WERI-Rb-1 (cell line): Measurements from ENCODE around the gene GLB1L2.

Experiments used
- DNase-seq: peaks from one replicate; pipeline ENCODE4 v3.0.0-alpha.2; 2020
- H3K27ac ChIP-seq: fragments of 250-450 bp; sonication (Bioruptor Pico); 2 replicates; pipeline ENCODE4 v1.5.1; 2020; ENCODE audit warnings: mild to moderate bottlenecking, moderate library complexity
- H3K27me3 ChIP-seq: fragments of 250-450 bp; sonication (Bioruptor Pico); 2 replicates; pipeline ENCODE4 v1.5.1; 2021; ENCODE audit warnings: mild to moderate bottlenecking, low read depth, moderate library complexity; ENCODE audit not compliant: insufficient read depth, severe bottlenecking
- H3K36me3 ChIP-seq: fragments of 250-450 bp; sonication (Bioruptor Pico); 2 replicates; pipeline ENCODE4 v1.5.1; 2020; ENCODE audit warnings: mild to moderate bottlenecking, moderate library complexity
- H3K4me3 ChIP-seq: 2 replicates; pipeline ENCODE4 v1.5.1; 2011; ENCODE audit warnings: low read depth, mild to moderate bottlenecking, control low read depth, low read length
- H3K9me3 ChIP-seq: fragments of 250-450 bp; sonication (Bioruptor Pico); 2 replicates; pipeline ENCODE4 v1.5.1; 2021; ENCODE audit warnings: mild to moderate bottlenecking, moderate library complexity; ENCODE audit not compliant: severe bottlenecking
- TF ChIP-seq, protein P1 (sequence below): IDR thresholded peaks from 2 replicates; pipeline ENCODE4 v1.5.1; 2011; ENCODE audit warnings: low read depth, mild to moderate bottlenecking, control low read depth, inconsistent platforms, low read length

The GLB1L2 gene

DNA sequence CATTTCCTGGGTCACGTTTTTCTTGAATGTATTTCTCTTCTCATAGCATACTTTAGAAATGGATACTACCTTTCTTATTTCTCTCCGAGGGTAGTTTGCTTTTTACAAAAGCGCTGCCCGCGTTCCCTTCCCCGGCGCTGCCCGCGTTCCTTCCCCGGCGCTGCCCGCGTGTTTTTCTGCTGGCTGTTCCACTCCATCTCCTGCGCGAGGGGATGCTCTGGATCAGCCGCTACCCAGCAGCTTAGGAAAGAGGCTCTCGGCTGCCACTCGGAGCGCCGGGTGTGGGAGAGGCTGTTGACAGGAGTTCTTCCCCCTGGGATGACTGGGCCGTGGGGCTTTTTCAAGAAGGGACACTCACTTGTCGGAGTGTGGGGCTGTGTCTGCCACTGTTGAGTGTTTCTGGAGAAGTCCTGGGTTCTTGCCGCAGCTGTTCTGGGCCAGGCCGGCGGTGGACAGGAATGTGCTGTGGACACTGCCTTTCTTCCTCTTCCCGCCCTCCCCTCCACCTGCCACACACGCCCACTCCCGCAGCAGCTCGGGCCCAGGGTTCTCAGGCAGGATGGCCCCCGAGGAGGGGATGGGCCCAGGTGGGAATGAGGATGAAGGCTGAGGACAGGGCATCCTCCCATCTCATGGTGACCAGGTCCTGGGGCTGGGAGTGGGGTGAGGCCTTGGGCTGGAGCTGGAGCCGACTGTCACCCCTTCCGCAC lies 30.6 kb downstream of the GLB1L2 start:
- TF ChIP-seq, protein P1, sequence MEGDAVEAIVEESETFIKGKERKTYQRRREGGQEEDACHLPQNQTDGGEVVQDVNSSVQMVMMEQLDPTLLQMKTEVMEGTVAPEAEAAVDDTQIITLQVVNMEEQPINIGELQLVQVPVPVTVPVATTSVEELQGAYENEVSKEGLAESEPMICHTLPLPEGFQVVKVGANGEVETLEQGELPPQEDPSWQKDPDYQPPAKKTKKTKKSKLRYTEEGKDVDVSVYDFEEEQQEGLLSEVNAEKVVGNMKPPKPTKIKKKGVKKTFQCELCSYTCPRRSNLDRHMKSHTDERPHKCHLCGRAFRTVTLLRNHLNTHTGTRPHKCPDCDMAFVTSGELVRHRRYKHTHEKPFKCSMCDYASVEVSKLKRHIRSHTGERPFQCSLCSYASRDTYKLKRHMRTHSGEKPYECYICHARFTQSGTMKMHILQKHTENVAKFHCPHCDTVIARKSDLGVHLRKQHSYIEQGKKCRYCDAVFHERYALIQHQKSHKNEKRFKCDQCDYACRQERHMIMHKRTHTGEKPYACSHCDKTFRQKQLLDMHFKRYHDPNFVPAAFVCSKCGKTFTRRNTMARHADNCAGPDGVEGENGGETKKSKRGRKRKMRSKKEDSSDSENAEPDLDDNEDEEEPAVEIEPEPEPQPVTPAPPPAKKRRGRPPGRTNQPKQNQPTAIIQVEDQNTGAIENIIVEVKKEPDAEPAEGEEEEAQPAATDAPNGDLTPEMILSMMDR, result no peak
- no peaks in the 10 kb centered on the region for H3K9me3 ChIP-seq
- no peaks in the 10 kb centered on the region for H3K27me3 ChIP-seq
- DNase-seq, result no peak
- peaks cover 16% of the 10 kb centered on the region for H3K36me3 ChIP-seq
- no peak overlapping the region for H3K4me3 ChIP-seq
- H3K27ac ChIP-seq, result no peak overlapping the region

DNA sequence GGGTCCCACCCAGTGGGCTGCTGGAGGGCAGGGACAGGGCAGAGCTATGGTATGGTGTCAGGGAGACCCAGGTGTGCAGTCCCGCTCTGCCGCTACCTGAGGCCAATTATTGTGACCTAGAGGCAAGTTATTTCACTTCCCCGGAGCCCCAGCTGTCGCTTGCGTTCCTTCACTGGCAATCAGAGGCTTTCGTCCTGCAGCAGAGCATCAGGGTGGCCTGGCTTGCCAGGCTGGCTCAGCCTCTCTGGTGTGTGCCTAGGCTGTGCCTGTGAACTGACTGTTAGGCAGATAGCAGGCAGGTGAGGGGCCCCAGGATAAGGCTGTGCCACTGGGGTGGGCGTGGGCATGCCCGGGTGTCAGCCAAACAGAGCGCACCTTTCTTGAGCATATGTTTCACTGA lies 31.4 kb downstream of the GLB1L2 start:
- Histone ChIP-seq H3K9me3 (no peaks in the 10 kb centered on the region), H3K4me3 (no peak overlapping the region), H3K27ac (no peak overlapping the region), H3K27me3 (no peaks in the 10 kb centered on the region), H3K36me3 (peaks cover 16% of the 10 kb centered on the region)
- TF ChIP-seq, protein P1, result no peak
- no peak for DNase-seq

DNA sequence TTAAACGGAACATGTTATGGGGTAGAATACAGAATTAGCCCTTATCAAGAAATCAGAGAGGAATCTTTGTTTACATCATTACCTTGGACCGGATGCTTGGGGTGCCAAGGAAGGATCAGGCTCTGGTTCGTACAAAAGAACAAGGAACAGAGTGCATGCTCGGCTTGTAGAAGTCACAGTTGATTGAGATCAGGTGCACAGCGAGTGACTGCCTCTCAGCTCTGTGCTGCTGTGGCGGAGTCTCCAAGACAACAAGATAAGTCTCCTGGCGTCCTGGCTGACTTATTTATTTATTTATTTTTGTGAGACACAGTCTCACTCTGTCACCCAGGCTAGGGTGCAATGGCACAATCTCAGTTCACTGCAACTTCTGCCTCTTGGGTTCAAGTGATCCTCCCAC lies 31.8 kb downstream of the GLB1L2 start:
- no peak for DNase-seq
- peaks cover 17% of the 10 kb centered on the region for H3K36me3 ChIP-seq
- H3K9me3 ChIP-seq, result no peaks in the 10 kb centered on the region
- H3K27me3 ChIP-seq, result no peaks in the 10 kb centered on the region
- TF ChIP-seq, protein P1, result no peak
- H3K27ac ChIP-seq, result no peak overlapping the region
- no peak overlapping the region for H3K4me3 ChIP-seq

DNA sequence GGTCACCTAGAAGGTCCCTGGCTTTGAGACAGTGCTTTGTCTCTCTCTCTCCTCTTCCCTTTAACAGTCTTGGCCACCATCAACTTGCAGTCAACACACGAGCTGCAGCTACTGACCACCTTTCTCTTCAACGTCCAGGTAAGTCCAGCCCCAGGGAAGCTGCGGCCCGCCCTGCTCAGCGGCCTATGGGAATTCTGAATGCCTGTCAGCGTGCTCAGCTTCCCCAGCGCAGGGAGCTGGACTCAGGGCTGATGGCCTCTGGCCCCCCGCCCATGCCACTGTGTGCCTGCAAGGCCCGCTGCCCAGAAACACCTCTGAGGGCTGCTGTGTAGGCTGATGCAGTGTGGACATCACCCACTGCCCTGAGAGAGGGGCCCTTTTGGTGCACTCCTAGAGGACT lies 32.5 kb downstream of the GLB1L2 start:
- Histone ChIP-seq H3K27ac (no peak overlapping the region), H3K9me3 (no peaks in the 10 kb centered on the region), H3K36me3 (peaks cover 17% of the 10 kb centered on the region), H3K4me3 (no peak overlapping the region), H3K27me3 (no peaks in the 10 kb centered on the region)
- TF ChIP-seq, protein P1, result no peak
- DNase-seq, result no peak

DNA sequence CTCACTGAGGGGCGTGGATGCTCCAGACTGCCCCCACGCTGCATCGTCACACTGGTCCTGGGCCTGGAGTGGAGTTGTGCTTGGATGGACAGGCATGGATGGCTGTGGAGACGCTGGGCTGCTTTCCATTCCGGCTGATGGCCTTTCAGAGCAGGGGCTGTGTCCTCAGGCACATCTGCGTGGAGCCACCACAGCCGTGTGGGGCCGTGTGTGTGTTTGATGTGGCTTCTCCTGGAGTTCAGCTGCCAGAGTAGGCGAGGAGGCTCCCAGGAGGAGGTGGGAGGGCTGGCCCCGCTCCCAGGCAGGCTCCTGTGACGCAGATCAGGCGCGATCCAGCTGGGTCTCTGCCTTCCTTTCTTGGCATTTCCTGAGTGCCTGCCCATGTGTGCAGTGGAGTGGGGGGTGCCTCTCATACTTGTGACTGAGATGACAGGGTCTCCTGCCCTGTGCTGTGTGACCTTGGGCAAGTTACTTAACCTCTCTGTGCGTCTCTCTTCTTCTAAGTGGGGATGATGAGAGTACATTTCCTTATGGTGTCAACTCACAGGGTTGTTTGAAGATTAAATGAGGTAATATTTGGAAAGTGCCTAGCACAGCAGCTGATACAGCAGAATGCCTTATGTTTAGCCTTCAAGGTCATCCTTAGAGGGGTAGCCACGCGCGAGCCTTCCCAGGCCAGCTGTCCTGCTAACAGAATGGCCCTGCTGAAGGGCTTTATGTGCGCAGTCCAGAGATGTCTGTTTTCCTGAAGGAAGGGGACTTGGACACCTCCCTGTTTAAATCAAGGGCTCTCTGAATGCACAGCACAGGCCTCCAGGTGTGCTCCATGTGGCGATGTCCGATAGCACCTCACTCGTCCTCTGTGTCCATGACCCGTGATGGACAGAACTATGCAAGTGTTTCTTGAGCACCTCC lies 33.5 kb downstream of the GLB1L2 start:
- H3K9me3 ChIP-seq, result no peaks in the 10 kb centered on the region
- H3K4me3 ChIP-seq, result no peak overlapping the region
- H3K27ac ChIP-seq, result no peak overlapping the region
- H3K36me3 ChIP-seq, result peaks cover 13% of the 10 kb centered on the region
- DNase-seq, result no peak
- TF ChIP-seq, protein P1, result no peak
- H3K27me3 ChIP-seq, result no peaks in the 10 kb centered on the region
